Heart left ventricle (tissue), 16 donors: ENCODE data around the gene CELF5. TPM values are rescaled to one million over a fixed set of nuclear protein-coding genes. Genes with fewer than 3 reads are reported as not detected.
"Not testable (repeated sequence)": the region's sequence is repeated elsewhere in the genome, so short reads cannot be mapped to it uniquely, and the experiment has no call there.

ENCODE experiments used
- ATAC-seq, 4 donors: fragments of 200-7000 bp; cut with Tn5 transposase; one replicate each; pipeline ENCODE4 v1.9.1; 2020 to 2022; ENCODE audit warnings: moderate library complexity in 4 of 4, mild to moderate bottlenecking in 3 of 4, moderate number of reproducible peaks in 1 of 4
- DNase-seq, 5 donors: peaks; one replicate each; pipeline ENCODE4 v3.0.0-alpha.2; 2020
- H3K27ac ChIP-seq, 12 donors: fragments of 200-600 bp; sonication (generic) in 4 of 12; one replicate each; pipeline versions ENCODE4 v1.5.0 to v1.8.0; 2016 to 2022; ENCODE audit warnings: mild to moderate bottlenecking in 2 of 12
- H3K27me3 ChIP-seq, 9 donors: fragments of 200-600 bp; sonication (generic) in 2 of 9; one replicate each; pipeline versions ENCODE4 v1.5.1 to v1.8.0; 2016 to 2022; ENCODE audit warnings: mild to moderate bottlenecking in 3 of 9
- H3K36me3 ChIP-seq, 9 donors: fragments of 200-600 bp; sonication (generic) in 2 of 9; one replicate each; pipeline versions ENCODE4 v1.5.0 to v1.8.0; 2018 to 2022; ENCODE audit warnings: mild to moderate bottlenecking in 2 of 9
- H3K4me1 ChIP-seq, 12 donors: fragments of 200-600 bp; sonication (generic) in 4 of 12; one replicate each; pipeline versions ENCODE4 v1.5.0 to v1.8.0; 2016 to 2022; ENCODE audit warnings: mild to moderate bottlenecking in 3 of 12
- H3K4me3 ChIP-seq, 12 donors: fragments of 200-600 bp; sonication (generic) in 4 of 12; one replicate each; pipeline versions ENCODE4 v1.5.0 to v1.8.0; 2017 to 2022; ENCODE audit warnings: mild to moderate bottlenecking in 9 of 12, moderate library complexity in 4 of 12
- H3K9me3 ChIP-seq, 12 donors: fragments of 200-600 bp; sonication (generic) in 4 of 12; one replicate each; pipeline versions ENCODE4 v1.5.0 to v1.8.0; 2016 to 2022; ENCODE audit warnings: mild to moderate bottlenecking in 1 of 12
- POLR2A ChIP-seq, 2 donors: fragments of 450-650 bp; IDR thresholded peaks; one replicate each; pipeline ENCODE4 v1.6.1; 2017; ENCODE audit warnings: antibody characterized with exemption in 2 of 2, mild to moderate bottlenecking in 2 of 2, moderate library complexity in 2 of 2
- WGBS, 4 donors: extraction: QIAGEN DNeasy Blood & Tissue Kit in 2 of 4; methylation state at CpG; one replicate each; pipeline versions ENCODE4 v1.1.5 to v1.1.7; 2013 to 2018; 5-methylcytosine and 5-hydroxymethylcytosine counted together
- intact Hi-C, 10 donors: fragments of 100-400 bp; cut with DNase I; formaldehyde crosslinking; loops; one replicate each; pipeline versions ENCODE4 v1.11.1 to v1.14.2; 2022
- polyA plus RNA-seq, 2 donors: library from polyadenylated mRNA; stranded (reverse); fragments of 200-250 nt; gene quantifications; one replicate each; pipeline ENCODE4 v1.2.3, GENCODE V29; 2013
- total RNA-seq, 9 donors: library from RNA; depleted of rRNA in 2 of 9; stranded (reverse); fragments of >200 nt in 2 of 9; fragmentation: NEBNext Ultra II Directional in 3 of 9; extraction: Animal tissue kit (Norgen Biotek cat#: 25700) in 3 of 9; gene quantifications; one replicate each; pipeline versions ENCODE4 v1.1.0 to v1.2.4, GENCODE V29; 2016 to 2023
- TF ChIP-seq, protein P1 (sequence below), 12 donors: fragments of 200-600 bp; sonication (generic) in 4 of 12; IDR thresholded peaks; one replicate each; pipeline versions ENCODE4 v1.5.0 to v1.8.0; 2018 to 2022; ENCODE audit warnings: antibody characterized with exemption in 12 of 12, mild to moderate bottlenecking in 5 of 12
- donor health status: ischemic (EF 13 %, LVEDD 7.1; RV severe dilation, severe dysfunction).
- donor health status: healthy with polysubstance abuse.
- donor health status: DM: no; HTN: yes; CAD: no.
- donor health status: DM: no; HTN: no; CAD: no.
- donor health status: ischemic (EF 25% LVEDD 6.9; RV normal size, moderate dysfunction).
- donor health status: ischemic (EF 25% LVEDD 5.7; RV mildly dilated, moderate dysfunction).
- donor health status: healthy.
- donor health status: DM: yes; HTN: yes; CAD: no.
- donor health status: ischemic (EF 35%, LVEDD 5.7; RV mildly dilated, moderate dysfunction).
- donor health status: nonischemic (EF 11% LVEDD 7.7; RV severe dilation, severe dysfunction).
- donor health status: DM: yes; HTN: yes; CAD: no.
- donor health status: PGD.
- donor health status: ischemic (EF 29% LVEDD 5.4; RV normal size, mild dysfunction).
- donor health status: nonischemic (EF 23%, LVEDD 6.1; RV moderate dilation, normal function).

CELF5 gene
- total and polyA plus RNA-seq, 11 donors, result not detected

- 53 to 65% (median 59%) methylated on average over 4 of the region's 4 CpGs for WGBS, 4 donors
- no peak for DNase-seq
- H3K4me3 ChIP-seq, result no peak overlapping the region
- H3K36me3 ChIP-seq, result no peaks in the 10 kb centered on the region
- intact Hi-C loops, result no loop called here
- ATAC-seq, result no peak
- no peak overlapping the region for H3K27ac ChIP-seq
- TF ChIP-seq, protein P1, sequence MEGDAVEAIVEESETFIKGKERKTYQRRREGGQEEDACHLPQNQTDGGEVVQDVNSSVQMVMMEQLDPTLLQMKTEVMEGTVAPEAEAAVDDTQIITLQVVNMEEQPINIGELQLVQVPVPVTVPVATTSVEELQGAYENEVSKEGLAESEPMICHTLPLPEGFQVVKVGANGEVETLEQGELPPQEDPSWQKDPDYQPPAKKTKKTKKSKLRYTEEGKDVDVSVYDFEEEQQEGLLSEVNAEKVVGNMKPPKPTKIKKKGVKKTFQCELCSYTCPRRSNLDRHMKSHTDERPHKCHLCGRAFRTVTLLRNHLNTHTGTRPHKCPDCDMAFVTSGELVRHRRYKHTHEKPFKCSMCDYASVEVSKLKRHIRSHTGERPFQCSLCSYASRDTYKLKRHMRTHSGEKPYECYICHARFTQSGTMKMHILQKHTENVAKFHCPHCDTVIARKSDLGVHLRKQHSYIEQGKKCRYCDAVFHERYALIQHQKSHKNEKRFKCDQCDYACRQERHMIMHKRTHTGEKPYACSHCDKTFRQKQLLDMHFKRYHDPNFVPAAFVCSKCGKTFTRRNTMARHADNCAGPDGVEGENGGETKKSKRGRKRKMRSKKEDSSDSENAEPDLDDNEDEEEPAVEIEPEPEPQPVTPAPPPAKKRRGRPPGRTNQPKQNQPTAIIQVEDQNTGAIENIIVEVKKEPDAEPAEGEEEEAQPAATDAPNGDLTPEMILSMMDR (IDR thresholded peaks at IDR 0.05), result no peak
- no peak for TF ChIP-seq POLR2A (IDR thresholded peaks at IDR 0.05)
- H3K27me3 ChIP-seq, result peaks cover 0 to 32% (median 9%) of the 10 kb centered on the region in 9 donors
- peaks cover 0 to 5% (median 0%) of the 10 kb centered on the region in 12 donors for H3K9me3 ChIP-seq
- no peaks in the 10 kb centered on the region for H3K4me1 ChIP-seq
These were observed 9.4 kb downstream of the CELF5 start for GRCh38 chr19:3233831-3234230.

DNA sequence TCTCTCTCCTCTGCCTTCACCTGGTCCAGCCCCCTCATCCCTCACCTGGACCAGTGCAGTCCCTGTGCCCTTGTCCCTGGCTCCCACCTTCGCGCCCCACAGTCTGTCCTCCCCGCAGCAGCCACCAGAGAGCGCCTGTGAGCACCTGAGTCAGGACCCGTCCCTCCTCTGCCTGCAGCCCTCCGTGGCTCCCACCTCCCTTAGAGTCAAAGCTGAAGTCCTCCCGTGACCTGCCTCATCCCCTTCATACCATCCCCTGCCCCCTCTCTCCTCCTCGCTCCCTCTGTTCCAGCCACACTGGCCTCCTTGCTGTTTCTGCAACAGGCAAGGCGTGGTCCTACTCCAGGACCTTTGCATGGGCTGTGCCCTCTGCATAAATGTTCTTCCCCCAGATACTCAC lies 10.3 kb downstream of the CELF5 start:
- intact Hi-C loops, result no loop called here
- Histone ChIP-seq H3K9me3 (peaks cover 0 to 5% (median 0%) of the 10 kb centered on the region in 12 donors), H3K4me3 (no peak overlapping the region), H3K36me3 (no peaks in the 10 kb centered on the region), H3K4me1 (no peaks in the 10 kb centered on the region), H3K27ac (no peak overlapping the region), H3K27me3 (peaks cover 0 to 23% (median under 1%) of the 10 kb centered on the region in 9 donors)
- peak in 1 of 5 donors; percentile 11 for DNase-seq
- TF ChIP-seq, protein P1 (IDR thresholded peaks at IDR 0.05), result no peak
- no peak for TF ChIP-seq POLR2A (IDR thresholded peaks at IDR 0.05)
- 55 to 68% (median 64%) methylated on average over 9 of the region's 9 CpGs for WGBS, 4 donors
- no peak for ATAC-seq

DNA sequence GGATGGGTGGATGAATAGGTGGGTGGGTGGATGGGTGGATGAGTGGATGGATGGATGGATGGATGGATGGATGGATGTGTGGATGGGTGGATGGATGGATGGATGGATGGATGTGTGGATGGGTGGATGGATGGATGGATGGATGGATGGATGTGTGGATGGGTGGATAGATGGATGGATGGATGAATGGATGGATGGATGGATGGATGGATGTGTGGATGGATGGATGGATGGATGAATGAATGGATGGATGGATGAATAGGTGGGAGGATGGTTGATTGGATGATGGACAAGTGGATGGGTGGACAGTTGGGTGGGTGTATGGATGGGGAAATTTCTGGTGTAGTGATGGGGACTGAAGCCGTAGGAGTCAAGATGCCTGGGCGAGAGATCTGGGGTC lies 11.1 kb downstream of the CELF5 start:
- DNase-seq, ATAC-seq, H3K9me3 ChIP-seq, intact Hi-C loops, H3K36me3 ChIP-seq, H3K4me1 ChIP-seq, H3K4me3 ChIP-seq, H3K27ac ChIP-seq: not testable (repeated sequence)
- WGBS, 4 donors, result 62 to 79% (median 71%) methylated on average over 2 of the region's 2 CpGs
- H3K27me3 ChIP-seq, result peaks cover 0 to 20% (median 0%) of the 10 kb centered on the region in 9 donors

GRCh38 chr19:3236272-3236671 lies 11.8 kb downstream of the CELF5 start:
- intact Hi-C loops, result no loop called here

GRCh38 chr19:3238066-3238561 lies 13.7 kb downstream of the CELF5 start:
- Histone ChIP-seq H3K27ac (no peak overlapping the region), H3K36me3 (no peaks in the 10 kb centered on the region), H3K9me3 (peaks cover 0 to 5% (median 0%) of the 10 kb centered on the region in 12 donors), H3K27me3 (peaks cover 0 to 9% (median 0%) of the 10 kb centered on the region in 9 donors), H3K4me3 (no peak overlapping the region), H3K4me1 (no peaks in the 10 kb centered on the region)
- 85 to 88% (median 88%) methylated on average over 7 of the region's 7 CpGs for WGBS, 4 donors
- intact Hi-C loops, result no loop called here
- DNase-seq, result no peak
- no peak for ATAC-seq
- TF ChIP-seq, protein P1 (IDR thresholded peaks at IDR 0.05), result no peak
- TF ChIP-seq POLR2A (IDR thresholded peaks at IDR 0.05), result no peak

More at GRCh38 chr19:3236272-3236671, 11.8 kb downstream of the CELF5 start:
- no peak overlapping the region for H3K4me3 ChIP-seq
- no peaks in the 10 kb centered on the region for H3K4me1 ChIP-seq
- DNase-seq (no peak), ATAC-seq (no peak)
- TF ChIP-seq POLR2A (IDR thresholded peaks at IDR 0.05), result no peak
- no peak overlapping the region for H3K27ac ChIP-seq
- peaks cover 0 to 20% (median 0%) of the 10 kb centered on the region in 9 donors for H3K27me3 ChIP-seq
- 58 to 74% (median 67%) methylated on average over 4 of the region's 4 CpGs for WGBS, 4 donors
- peaks cover 0 to 5% (median 0%) of the 10 kb centered on the region in 12 donors for H3K9me3 ChIP-seq
- H3K36me3 ChIP-seq, result no peaks in the 10 kb centered on the region
